ENCODE measurements around the gene SERP2. TPM values are rescaled to one million over a fixed set of nuclear protein-coding genes. Genes with fewer than 3 reads are reported as not detected.

Gene SERP2
- total and polyA plus RNA-seq, 2 donors from 2014 or later: 9.7 to 11.0 TPM

- H3K36me3 ChIP-seq (ENCODE audit: control insufficient read depth in 2 of 3, insufficient read depth in 3 of 3, low read length in 3 of 3): peaks cover 8 to 17% (median 11%) of the 10 kb centered on the region in 3 donors
- no peak for DNase-seq
- intact Hi-C loops (cut with DNase I): no loop called here
- no peaks in the 10 kb centered on the region for H3K9me3 ChIP-seq (ENCODE audit: control insufficient read depth in 2 of 3, insufficient read depth in 1 of 3, low read length in 3 of 3)
- H3K27me3 ChIP-seq (ENCODE audit: control insufficient read depth, insufficient read depth, low read length): no peaks in the 10 kb centered on the region
- no peak overlapping the region for H3K4me3 ChIP-seq (ENCODE audit: low read length in 3 of 3)
- no peak for FAIRE-seq
- no peak for TF ChIP-seq CTCF (IDR thresholded peaks at IDR 0.05; ENCODE audit: borderline replicate concordance, extremely low read depth, insufficient read depth)
- peaks cover 5 to 14% (median 7%) of the 10 kb centered on the region in 3 donors for H3K4me1 ChIP-seq (ENCODE audit: control insufficient read depth in 2 of 3, insufficient read depth in 2 of 3, low read depth in 1 of 3, low read length in 3 of 3)
- no peak overlapping the region for H3K27ac ChIP-seq (ENCODE audit: low read depth in 2 of 2, low read length in 2 of 2)
- H3K9ac ChIP-seq (ENCODE audit: low read length in 3 of 3): no peak overlapping the region
Measured at GRCh38 chr13:44429311-44429710, 55.7 kb downstream of the SERP2 start.

- Histone ChIP-seq H3K9me3 (ENCODE audit: control insufficient read depth in 2 of 3, insufficient read depth in 1 of 3, low read length in 3 of 3) (no peaks in the 10 kb centered on the region), H3K4me1 (ENCODE audit: control insufficient read depth in 2 of 3, insufficient read depth in 2 of 3, low read depth in 1 of 3, low read length in 3 of 3) (peaks cover 8 to 19% (median 8%) of the 10 kb centered on the region in 3 donors), H3K9ac (ENCODE audit: low read length in 3 of 3) (no peak overlapping the region), H3K27me3 (ENCODE audit: control insufficient read depth, insufficient read depth, low read length) (no peaks in the 10 kb centered on the region), H3K27ac (ENCODE audit: low read depth in 2 of 2, low read length in 2 of 2) (peak overlapping the region in 1 of 2 donors; percentile 9), H3K4me3 (ENCODE audit: low read length in 3 of 3) (no peak overlapping the region), H3K36me3 (ENCODE audit: control insufficient read depth in 2 of 3, insufficient read depth in 3 of 3, low read length in 3 of 3) (peaks cover 9 to 23% (median 13%) of the 10 kb centered on the region in 3 donors)
- DNase-seq: peak in 4 of 5 donors; percentile 63 to 81 (median 69)
- intact Hi-C loops (cut with DNase I): no loop called here
- TF ChIP-seq CTCF (IDR thresholded peaks at IDR 0.05; ENCODE audit: borderline replicate concordance, extremely low read depth, insufficient read depth): no peak
- FAIRE-seq: no peak
Measured at GRCh38 chr13:44431150-44431549, 57.5 kb downstream of the SERP2 start.

GRCh38 chr13:44432650-44433049, 59.0 kb downstream of the SERP2 start:
- Histone ChIP-seq H3K36me3 (ENCODE audit: control insufficient read depth in 2 of 3, insufficient read depth in 3 of 3, low read length in 3 of 3) (peaks cover 9 to 23% (median 13%) of the 10 kb centered on the region in 3 donors), H3K4me1 (ENCODE audit: control insufficient read depth in 2 of 3, insufficient read depth in 2 of 3, low read depth in 1 of 3, low read length in 3 of 3) (peaks cover 8 to 22% (median 11%) of the 10 kb centered on the region in 3 donors), H3K9me3 (ENCODE audit: control insufficient read depth in 2 of 3, insufficient read depth in 1 of 3, low read length in 3 of 3) (no peaks in the 10 kb centered on the region), H3K9ac (ENCODE audit: low read length in 3 of 3) (no peak overlapping the region), H3K27me3 (ENCODE audit: control insufficient read depth, insufficient read depth, low read length) (no peaks in the 10 kb centered on the region), H3K27ac (ENCODE audit: low read depth in 2 of 2, low read length in 2 of 2) (no peak overlapping the region), H3K4me3 (ENCODE audit: low read length in 3 of 3) (peak overlapping the region in 1 of 3 donors; percentile 88)
- no peak for TF ChIP-seq CTCF (IDR thresholded peaks at IDR 0.05; ENCODE audit: borderline replicate concordance, extremely low read depth, insufficient read depth)
- DNase-seq (peak in 1 of 5 donors; percentile 24), FAIRE-seq (no peak)
- intact Hi-C loops (cut with DNase I): no loop called here
